Hematopoietic multipotent progenitor cell treated with erythropoietin and hydrocortisone succinate and interleukin-3 and kit ligand, for 4 days (in vitro differentiated cells): ENCODE data around the gene HDGFL1.

Experiments
- DNase-seq: peaks from one replicate; pipeline ENCODE4 v3.0.0-alpha.2; 2015

The HDGFL1 gene

GRCh38 chr6:22569281-22570184 lies at the start of gene HDGFL1:
HDGFL1 (plus strand) TSS chr6:22569566; CDS start chr6:22569576, 10 bp downstream.
- DNase-seq = no peak

- DNase-seq = no peak
Measured at GRCh38 chr6:22521035-22521434, 48.3 kb upstream of the HDGFL1 start.

- DNase-seq = no peak
Measured at GRCh38 chr6:22526736-22527135, 42.6 kb upstream of the HDGFL1 start.

GRCh38 chr6:22529866-22530265 lies 39.5 kb upstream of the HDGFL1 start:
- DNase-seq = no peak

GRCh38 chr6:22530506-22530905 lies 38.9 kb upstream of the HDGFL1 start:
- no peak for DNase-seq

GRCh38 chr6:22536122-22536521 lies 33.2 kb upstream of the HDGFL1 start:
- DNase-seq = no peak

GRCh38 chr6:22544476-22544875 lies 24.9 kb upstream of the HDGFL1 start:
- DNase-seq = no peak

GRCh38 chr6:22545051-22545450 lies 24.3 kb upstream of the HDGFL1 start:
- DNase-seq = no peak

- no peak for DNase-seq
Measured at GRCh38 chr6:22546236-22546635, 23.1 kb upstream of the HDGFL1 start.

GRCh38 chr6:22550971-22551670 lies 18.2 kb upstream of the HDGFL1 start:
- no peak for DNase-seq

GRCh38 chr6:22556266-22556665 lies 13.1 kb upstream of the HDGFL1 start:
- DNase-seq = no peak

GRCh38 chr6:22557007-22557406 lies 12.4 kb upstream of the HDGFL1 start:
- no peak for DNase-seq

GRCh38 chr6:22558288-22558882 lies 11.0 kb upstream of the HDGFL1 start:
- DNase-seq = no peak

GRCh38 chr6:22568854-22569253 lies 512 bp upstream of the HDGFL1 start:
- DNase-seq = no peak

GRCh38 chr6:22570185-22570551 lies 802 bp downstream of the HDGFL1 start:
- DNase-seq = no peak

GRCh38 chr6:22575190-22575589 lies 5.8 kb downstream of the HDGFL1 start:
- DNase-seq = no peak

- DNase-seq = no peak
Measured at GRCh38 chr6:22579439-22579838, 10.1 kb downstream of the HDGFL1 start.

GRCh38 chr6:22580337-22580736 lies 11.0 kb downstream of the HDGFL1 start:
- DNase-seq = no peak

GRCh38 chr6:22582417-22583205 lies 13.2 kb downstream of the HDGFL1 start:
- no peak for DNase-seq

GRCh38 chr6:22583230-22583629 lies 13.9 kb downstream of the HDGFL1 start:
- no peak for DNase-seq

- DNase-seq = no peak
Measured at GRCh38 chr6:22583927-22584326, 14.6 kb downstream of the HDGFL1 start.

GRCh38 chr6:22589118-22589517 lies 19.8 kb downstream of the HDGFL1 start:
- DNase-seq = no peak

- no peak for DNase-seq
Measured at GRCh38 chr6:22590423-22590822, 21.1 kb downstream of the HDGFL1 start.
